Endothelial cell of umbilical vein (primary cell): ENCODE data around the gene ADAMTS17. TPM values are rescaled to one million over a fixed set of nuclear protein-coding genes. Genes with fewer than 3 reads are reported as not detected.

Experiments
- BruUV-seq: library from RNA; stranded (reverse); fragments of 400-500 nt; replicated peaks from 2 replicates; lab custom pipeline; 2021; lab: Mats Ljungman, UMichigan
- CTCF ChIA-PET: fragments of 300-600, 350-600 bp; sonication (Branson Sonifier 250); formaldehyde crosslinking; loops from one replicate; lab custom pipeline; 2021; ENCODE audit warnings: antibody characterized with exemption, inconsistent platforms; lab: Charles Lee
- POLR2A ChIA-PET: fragments of 300-600, 350-600 bp; sonication (Branson Sonifier 250); formaldehyde crosslinking; loops from one replicate; lab custom pipeline; 2021; ENCODE audit warnings: antibody characterized with exemption, inconsistent platforms; lab: Charles Lee
- DNase-seq: peaks from one replicate; pipeline ENCODE4 v3.0.0-alpha.2; 2011; ENCODE audit warnings: low read depth, low spot score
- FAIRE-seq: peaks from 2 replicates; lab custom pipeline; 2011; peaks lifted over from hg19 to GRCh38; lab: Jason Lieb, UNC
- H2AFZ ChIP-seq: 2 replicates; pipeline ENCODE4 v1.6.0; 2012; ENCODE audit warnings: low read depth, low read length, control low read depth, inconsistent platforms
- H3K27ac ChIP-seq: 2 replicates; pipeline ENCODE4 v1.5.1; 2011; ENCODE audit warnings: low read depth, mild to moderate bottlenecking, control low read depth, low read length, moderate library complexity; ENCODE audit not compliant: insufficient read depth
- H3K27me3 ChIP-seq, 2 experiments: 2 replicates each; pipeline versions ENCODE4 v1.6.0 to v1.6.1; 2011; ENCODE audit warnings: low read length in 2 of 2, mixed read lengths in 1 of 2; ENCODE audit not compliant: control insufficient read depth in 2 of 2, insufficient read depth in 2 of 2
- H3K36me3 ChIP-seq, 2 experiments: 2 replicates in 1 of 2; 3 replicates in 1 of 2; pipeline ENCODE4 v1.5.1; 2011; ENCODE audit warnings: low read length in 2 of 2, mild to moderate bottlenecking in 1 of 2, moderate library complexity in 1 of 2; ENCODE audit not compliant: control insufficient read depth in 2 of 2, insufficient read depth in 2 of 2; ENCODE audit errors: extremely low read depth in 1 of 2
- H3K4me1 ChIP-seq: 3 replicates; pipeline ENCODE4 v1.5.1; 2011; ENCODE audit warnings: mild to moderate bottlenecking, low read length; ENCODE audit not compliant: control insufficient read depth, insufficient read depth; ENCODE audit errors: extremely low read depth
- H3K4me2 ChIP-seq: 2 replicates; pipeline ENCODE4 v1.6.1; 2011; ENCODE audit warnings: low read length, control low read depth, mixed read lengths; ENCODE audit not compliant: insufficient read depth
- H3K4me3 ChIP-seq, 3 experiments: fragments of 200-600 bp in 1 of 3; sonication (generic), shearing (Covaris generic) in 1 of 3; replicated peaks in 1 of 3; 2 replicates each; pipeline ENCODE4 v1.5.1; 2011 to 2016; ENCODE audit warnings: control low read depth in 3 of 3, low read length in 3 of 3, mild to moderate bottlenecking in 2 of 3, inconsistent platforms in 1 of 3, low read depth in 1 of 3, moderate library complexity in 1 of 3; ENCODE audit not compliant: insufficient read depth in 1 of 3
- H3K79me2 ChIP-seq: 2 replicates; pipeline ENCODE4 v1.6.0; 2012; ENCODE audit warnings: low read length, inconsistent platforms; ENCODE audit not compliant: control insufficient read depth, insufficient read depth
- H3K9ac ChIP-seq: replicated peaks from 2 replicates; pipeline ENCODE3; 2011; ENCODE audit warnings: low read length, control low read depth; ENCODE audit not compliant: insufficient read depth; ENCODE audit errors: extremely low read depth
- H3K9me1 ChIP-seq: replicated peaks from 3 replicates; pipeline ENCODE4 v1.6.0; 2011; ENCODE audit warnings: mild to moderate bottlenecking, low read length; ENCODE audit not compliant: control insufficient read depth, insufficient read depth; ENCODE audit errors: extremely low read depth
- H3K9me3 ChIP-seq: replicated peaks from 2 replicates; pipeline ENCODE4 v1.5.1; 2012; ENCODE audit warnings: low read length, inconsistent platforms; ENCODE audit not compliant: control insufficient read depth, insufficient read depth
- H4K20me1 ChIP-seq: replicated peaks from 2 replicates; pipeline ENCODE3; 2011; ENCODE audit warnings: mild to moderate bottlenecking, low read length; ENCODE audit not compliant: control insufficient read depth, insufficient read depth; ENCODE audit errors: extremely low read depth
- CTCF ChIP-seq, 2 donors: IDR thresholded peaks; 1 replicate in 1 of 2; 2 replicates in 1 of 2; pipeline ENCODE4 v1.5.1; 2011; ENCODE audit warnings: low read length in 2 of 2, mild to moderate bottlenecking in 2 of 2, moderate library complexity in 2 of 2, control low read depth in 1 of 2, inconsistent platforms in 1 of 2, low read depth in 1 of 2; ENCODE audit not compliant: insufficient read depth in 1 of 2; ENCODE audit errors: extremely low read depth in 1 of 2
- EZH2 ChIP-seq: IDR thresholded peaks from 2 replicates; pipeline ENCODE4 v1.6.1; 2012; ENCODE audit warnings: borderline replicate concordance, low read depth, mild to moderate bottlenecking, moderate library complexity, low read length, inconsistent platforms; ENCODE audit not compliant: severe bottlenecking
- FOS ChIP-seq: IDR thresholded peaks from 2 replicates; pipeline ENCODE4 v1.6.1; 2011; ENCODE audit warnings: mild to moderate bottlenecking, low read length, moderate library complexity, borderline replicate concordance; ENCODE audit not compliant: insufficient read depth
- GATA2 ChIP-seq: IDR thresholded peaks from 2 replicates; pipeline ENCODE4 v1.7.0; 2011; ENCODE audit warnings: low read depth, mild to moderate bottlenecking, moderate library complexity, mixed read lengths, low read length; ENCODE audit not compliant: insufficient read length, insufficient read depth
- JUN ChIP-seq: IDR thresholded peaks from 2 replicates; pipeline ENCODE4 v1.6.1; 2011; ENCODE audit warnings: borderline replicate concordance, low read depth; ENCODE audit not compliant: insufficient read length, insufficient read depth
- MAX ChIP-seq: IDR thresholded peaks from 2 replicates; pipeline ENCODE4 v1.6.1; 2011; ENCODE audit not compliant: insufficient read depth, insufficient read length
- MYC ChIP-seq: IDR thresholded peaks from one replicate; pipeline ENCODE4 v1.6.1; 2011; ENCODE audit warnings: mild to moderate bottlenecking, low read depth, low read length
- POLR2A ChIP-seq: IDR thresholded peaks from 2 replicates; pipeline ENCODE4 v1.6.1; 2012; ENCODE audit warnings: low read depth, mild to moderate bottlenecking, control low read depth, low read length
- POLR2AphosphoS5 ChIP-seq: IDR thresholded peaks from 2 replicates; pipeline ENCODE4 v1.6.1; 2012; ENCODE audit warnings: low read depth, mild to moderate bottlenecking, control low read depth, low read length, moderate library complexity; ENCODE audit not compliant: insufficient read depth
- dilution Hi-C: fragments of 300-500 bp; cut with MboI; formaldehyde crosslinking; loops from one replicate; pipeline ENCODE4 v1.15.0; 2019; ENCODE audit warnings: low sequenced_read_pairs; ENCODE audit not compliant: extremely low pct_ligation_motif_present
- intact Hi-C: fragments of 100-400 bp; cut with micrococcal nuclease; formaldehyde crosslinking; loops from one replicate; pipeline ENCODE4 v1.10.0; 2022
- polyA plus RNA-seq, 4 experiments: library from polyadenylated mRNA; depleted of rRNA in 3 of 4; stranded (reverse) in 3 of 4; unstranded in 1 of 4; fragments of >200 nt; gene quantifications; 2 replicates each; pipeline versions ENCODE4 v1.2.1 to v1.2.3, GENCODE V29; 2011 to 2012; ENCODE audit warnings: missing spikeins in 1 of 4
- total RNA-seq: library from RNA; stranded (reverse); gene quantifications from 2 replicates; pipeline ENCODE4 v1.2.3, GENCODE V29; 2021

Gene ADAMTS17
- total and polyA plus RNA-seq, 2 donors (not counting 3 experiments of a cell fraction or from before 2014, with no cell fraction given), result 0.12 TPM; not detected in 1

GRCh38 chr15:100189849-100190248 is 151.9 kb downstream of the ADAMTS17 start:
- H3K4me1 ChIP-seq, result no peaks in the 10 kb centered on the region
- no peak overlapping the region for H3K4me2 ChIP-seq
- DNase-seq (no peak), FAIRE-seq (no peak)
- H2AFZ ChIP-seq, result no peak overlapping the region
- intact Hi-C loops, result no loop called here
- H3K4me3 ChIP-seq, result no peak overlapping the region
- H3K27me3 ChIP-seq, result no peaks in the 10 kb centered on the region
- no peaks in the 10 kb centered on the region for H3K9me3 ChIP-seq
- no peaks in the 10 kb centered on the region for H3K9me1 ChIP-seq
- H3K79me2 ChIP-seq, result no peaks in the 10 kb centered on the region
- no peaks in the 10 kb centered on the region for H4K20me1 ChIP-seq
- H3K36me3 ChIP-seq, result no peaks in the 10 kb centered on the region
- CTCF ChIA-PET, result no interaction called here
- no peak for TF ChIP-seq GATA2
- TF ChIP-seq POLR2AphosphoS5, result no peak
- TF ChIP-seq JUN, result no peak
- TF ChIP-seq POLR2A, result no peak
- no peak overlapping the region for H3K9ac ChIP-seq
- H3K27ac ChIP-seq, result no peak overlapping the region
- POLR2A ChIA-PET, result no interaction called here
- BruUV-seq, result no TSS peak
- dilution Hi-C loops, result no loop called here

- no peaks in the 10 kb centered on the region for H4K20me1 ChIP-seq
- FAIRE-seq (no peak), DNase-seq (no peak)
- no peak overlapping the region for H3K4me3 ChIP-seq
- dilution Hi-C loops, result no loop called here
- H3K9ac ChIP-seq, result no peak overlapping the region
- H3K4me1 ChIP-seq, result no peaks in the 10 kb centered on the region
- H3K9me3 ChIP-seq, result no peaks in the 10 kb centered on the region
- H3K79me2 ChIP-seq, result no peaks in the 10 kb centered on the region
- H3K9me1 ChIP-seq, result no peaks in the 10 kb centered on the region
- H3K27me3 ChIP-seq, result no peaks in the 10 kb centered on the region
- no peak overlapping the region for H3K4me2 ChIP-seq
- no peak overlapping the region for H3K27ac ChIP-seq
- POLR2A ChIA-PET, result no interaction called here
- intact Hi-C loops, result no loop called here
- H2AFZ ChIP-seq, result no peak overlapping the region
- CTCF ChIA-PET, result no interaction called here
- H3K36me3 ChIP-seq, result no peaks in the 10 kb centered on the region
- TF ChIP-seq GATA2 (no peak), FOS (no peak), POLR2A (no peak), MYC (no peak), CTCF (IDR thresholded peaks at IDR 0.05; ENCODE audit: extremely low read depth in 1 of 2, insufficient read depth in 1 of 2, low read depth in 1 of 2, low read length in 2 of 2) (no peak), POLR2AphosphoS5 (no peak), MAX (no peak), EZH2 (no peak), JUN (no peak)
- no TSS peak for BruUV-seq
Observed at GRCh38 chr15:100189319-100189718, 152.5 kb downstream of the ADAMTS17 start.
